ENCODE results near the gene HYDIN.
"Not testable (repeated sequence)": the region's sequence is repeated elsewhere in the genome, so short reads cannot be mapped to it uniquely, and the experiment has no call there.

The HYDIN gene

DNA sequence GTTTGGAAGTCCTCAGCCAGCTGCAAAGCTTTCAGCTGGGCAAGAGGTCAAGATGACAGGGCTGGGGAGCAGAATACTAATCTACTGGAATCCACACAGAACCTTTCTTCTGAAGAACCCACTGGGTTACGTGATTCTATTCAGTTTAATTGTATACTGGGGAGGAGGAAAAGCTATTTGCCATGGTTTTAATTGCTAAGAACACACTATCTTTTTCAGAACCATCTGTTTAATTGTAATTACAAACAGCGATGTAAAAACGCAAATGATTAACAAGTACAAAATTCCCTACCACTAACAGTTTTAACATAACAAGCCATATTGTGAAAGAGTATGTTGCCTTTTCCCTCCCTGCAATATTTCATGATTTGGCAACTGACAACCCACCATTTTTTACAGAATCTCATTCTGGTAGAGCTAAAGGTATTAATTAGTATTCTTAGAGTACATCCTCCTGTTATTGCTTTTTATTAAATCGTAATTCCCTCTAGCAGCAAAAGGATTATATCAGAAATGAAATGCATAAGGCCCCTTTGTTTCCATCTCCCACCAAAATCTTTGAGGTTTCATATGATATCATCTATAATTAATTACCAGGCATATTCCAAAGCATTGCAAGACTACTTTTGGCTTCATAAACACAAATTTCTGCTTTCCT lies 12.1 kb downstream of the HYDIN start:
- no peak for DNase-seq

DNA sequence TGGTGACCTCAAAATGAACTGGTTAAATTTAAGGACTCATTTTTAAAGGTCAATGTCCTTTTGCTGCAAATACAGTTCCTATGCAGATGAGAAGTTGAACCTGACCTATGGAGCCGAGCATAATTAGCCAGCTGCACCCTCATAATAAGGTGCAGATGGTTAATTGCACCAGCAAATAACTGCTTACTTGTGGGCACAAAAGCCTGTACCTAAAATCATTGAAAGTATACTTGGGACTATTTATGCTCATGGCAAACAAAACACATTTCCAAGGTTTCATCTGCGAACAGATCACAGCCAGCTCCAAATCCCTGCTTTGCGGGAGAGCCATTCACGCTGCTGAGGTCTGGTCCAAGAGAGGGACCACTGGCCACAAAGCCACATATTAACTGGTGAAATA lies 13.0 kb downstream of the HYDIN start:
- no peak for DNase-seq

DNA sequence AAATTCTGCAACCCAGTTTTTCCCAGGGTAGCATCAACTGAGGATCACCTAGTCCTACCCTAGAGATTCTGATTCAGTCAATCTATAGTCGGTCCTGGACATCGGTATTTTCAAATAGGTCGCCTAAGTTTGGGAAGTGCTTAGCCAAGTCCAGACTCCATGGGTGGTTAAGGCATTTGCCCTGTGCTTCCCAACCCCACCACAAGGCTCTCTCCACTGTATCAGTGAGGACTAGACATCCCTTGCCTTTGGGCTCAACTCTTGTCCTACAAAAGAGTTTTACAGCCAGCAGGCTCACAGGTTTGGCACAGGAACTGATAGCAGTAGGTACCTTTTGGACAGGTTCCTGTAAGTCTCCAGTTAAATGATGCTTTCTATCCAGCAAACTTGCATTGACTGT lies 13.8 kb downstream of the HYDIN start:
- DNase-seq: no peak

DNA sequence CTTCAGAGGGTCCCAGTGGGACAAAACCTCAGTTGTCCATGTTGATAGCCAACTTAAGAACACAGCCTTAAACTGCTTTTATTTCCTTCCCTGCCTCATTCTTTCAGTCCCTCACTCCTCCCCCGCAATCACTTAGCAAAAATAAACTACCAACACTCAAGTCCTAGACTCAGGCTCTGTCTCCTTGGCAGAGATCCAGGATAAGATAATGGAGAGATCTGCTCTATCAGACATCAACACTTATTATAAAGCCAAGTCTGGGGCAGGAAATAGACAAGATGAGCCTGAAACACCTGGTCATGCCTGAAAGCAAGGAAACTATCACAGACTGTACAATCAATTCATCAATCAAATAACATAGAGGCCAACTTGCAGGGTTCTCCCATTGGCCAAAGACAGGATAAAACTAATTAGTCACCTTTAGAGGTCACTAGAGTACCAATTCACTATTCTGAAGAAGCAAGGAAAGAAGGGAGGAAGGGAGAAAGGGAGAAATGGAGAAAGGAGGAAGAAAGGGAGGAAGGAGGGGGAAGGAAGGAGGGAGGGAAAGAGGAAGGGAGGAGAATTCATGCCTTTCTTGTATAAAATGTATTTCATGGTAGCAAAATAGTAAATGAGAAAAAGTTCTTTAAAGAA lies 15.7 kb downstream of the HYDIN start:
- DNase-seq: no peak

DNA sequence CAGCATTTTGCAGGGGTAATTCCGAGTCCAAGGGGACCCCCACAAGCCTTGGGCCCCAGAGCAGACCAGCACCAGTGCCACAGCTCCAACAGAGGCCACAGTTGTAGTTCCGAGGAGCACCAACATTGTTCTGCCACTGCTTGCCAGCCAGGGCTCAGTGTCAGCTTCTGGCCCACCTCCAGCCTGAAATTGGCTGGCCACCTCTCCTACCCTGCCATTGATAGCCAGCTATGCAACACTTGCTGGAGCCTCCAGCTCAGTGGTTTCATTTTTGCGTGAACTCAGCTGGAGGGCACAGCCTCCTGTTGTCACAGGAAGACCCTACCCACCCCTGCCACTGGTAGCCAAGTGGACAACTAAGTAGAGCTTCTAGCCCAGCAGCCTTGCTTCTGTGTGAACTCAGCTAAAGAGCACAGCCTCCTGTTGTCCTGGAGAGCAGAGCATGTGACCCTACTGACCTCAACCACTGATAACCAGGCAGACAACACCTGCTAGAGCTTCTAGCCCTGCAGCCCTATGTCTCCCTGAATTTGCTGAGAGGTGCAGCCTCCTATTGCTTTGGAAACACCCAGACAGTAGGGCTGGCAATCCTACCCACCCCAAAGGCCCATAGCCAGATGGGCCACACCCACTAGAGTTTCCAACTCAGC lies 24.9 kb downstream of the HYDIN start:
- no peak for DNase-seq

DNA sequence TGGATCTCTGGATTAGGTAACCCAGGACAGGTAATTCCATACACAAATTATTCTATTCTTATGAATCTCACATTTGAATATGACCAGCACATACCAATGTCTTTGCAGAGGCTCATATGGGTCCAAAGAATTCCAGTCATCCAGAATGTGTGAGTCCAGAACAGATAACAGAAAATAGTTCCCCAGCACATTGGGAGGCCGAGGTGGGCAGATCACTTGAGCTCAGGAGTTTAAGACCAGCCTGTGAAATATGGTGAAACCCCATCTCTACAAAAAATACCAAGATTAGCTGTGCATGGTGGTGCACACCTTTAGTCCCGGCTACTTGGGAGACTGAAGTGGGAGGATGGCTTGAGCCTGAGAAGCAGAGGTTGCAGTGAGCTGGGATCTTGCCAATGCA lies 26.9 kb downstream of the HYDIN start:
- no peak for DNase-seq

DNA sequence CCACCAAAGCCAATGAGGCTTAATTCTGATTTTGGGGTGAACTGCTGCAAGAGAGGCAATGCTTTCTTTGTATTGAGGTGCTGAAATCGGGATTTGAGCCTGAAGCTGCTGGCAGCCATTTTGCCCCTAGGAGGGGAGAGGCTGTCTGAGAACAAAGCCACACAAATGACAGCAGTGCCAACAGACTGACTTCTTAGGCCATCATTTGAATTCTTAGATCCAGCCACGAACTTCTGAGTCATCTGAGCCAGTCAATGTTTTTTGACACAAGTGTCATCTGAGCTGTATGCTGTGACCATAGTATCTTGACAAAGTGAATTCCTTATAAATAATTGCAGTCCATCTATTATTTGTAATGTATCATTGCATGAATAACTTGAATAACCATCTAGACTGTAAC lies 29.0 kb downstream of the HYDIN start:
- DNase-seq: no peak

DNA sequence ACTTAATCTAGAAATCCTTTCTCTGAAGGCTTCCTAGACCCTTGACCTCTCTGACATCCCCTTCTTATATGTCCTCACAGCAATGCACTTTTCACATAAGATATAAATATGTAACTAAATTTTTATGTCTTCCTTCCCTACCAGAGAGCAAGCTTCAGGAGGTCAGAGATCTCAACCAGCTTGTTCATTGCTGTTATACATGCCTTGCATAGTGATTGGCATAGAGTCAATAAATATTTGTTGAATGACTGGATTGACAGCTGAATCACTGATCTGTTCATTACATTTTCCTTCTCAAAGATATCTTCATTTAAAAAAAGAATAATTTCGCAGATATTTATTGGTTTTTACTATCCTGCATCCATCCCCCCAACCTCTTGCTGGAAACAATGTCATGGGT lies 29.5 kb downstream of the HYDIN start:
- DNase-seq: no peak

DNA sequence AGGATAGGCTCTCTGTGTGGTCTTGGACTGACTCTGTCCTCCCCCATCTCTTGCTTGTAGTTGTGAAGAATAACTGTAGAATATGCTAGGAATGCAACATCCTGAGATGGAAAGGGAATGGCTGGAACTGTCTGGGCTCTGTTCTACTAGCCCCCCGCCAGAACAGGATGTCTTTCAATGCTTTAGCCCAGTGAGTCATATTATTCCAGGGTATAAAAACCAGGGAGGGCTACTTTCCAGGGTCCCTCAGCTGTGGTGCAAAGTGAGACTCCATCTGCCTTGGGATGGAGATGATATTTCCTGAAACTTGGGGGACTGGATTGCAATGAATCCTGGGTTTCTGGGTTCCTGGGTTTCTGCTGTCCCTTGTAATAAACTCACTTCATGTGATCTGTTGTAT lies 32.1 kb downstream of the HYDIN start:
- DNase-seq: no peak

DNA sequence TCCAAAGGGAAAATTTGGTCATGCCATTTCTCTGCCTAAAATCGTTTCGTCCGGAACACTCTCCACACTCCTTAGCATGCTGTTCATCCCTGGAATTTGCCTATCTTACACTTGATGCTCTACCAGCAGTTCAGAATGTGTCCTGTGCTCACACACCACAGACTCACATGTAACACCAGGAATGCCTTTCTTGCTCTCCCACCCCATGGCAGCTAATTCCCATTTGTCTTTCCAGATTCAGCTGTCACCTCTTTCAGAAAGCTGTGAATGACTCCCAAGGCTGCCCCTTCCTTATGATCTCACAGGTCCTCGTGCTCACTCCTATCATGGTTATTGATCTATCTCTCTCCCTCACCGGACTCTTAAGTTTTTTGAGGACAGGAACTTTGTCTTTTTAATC lies 38.1 kb downstream of the HYDIN start:
- no peak for DNase-seq

DNA sequence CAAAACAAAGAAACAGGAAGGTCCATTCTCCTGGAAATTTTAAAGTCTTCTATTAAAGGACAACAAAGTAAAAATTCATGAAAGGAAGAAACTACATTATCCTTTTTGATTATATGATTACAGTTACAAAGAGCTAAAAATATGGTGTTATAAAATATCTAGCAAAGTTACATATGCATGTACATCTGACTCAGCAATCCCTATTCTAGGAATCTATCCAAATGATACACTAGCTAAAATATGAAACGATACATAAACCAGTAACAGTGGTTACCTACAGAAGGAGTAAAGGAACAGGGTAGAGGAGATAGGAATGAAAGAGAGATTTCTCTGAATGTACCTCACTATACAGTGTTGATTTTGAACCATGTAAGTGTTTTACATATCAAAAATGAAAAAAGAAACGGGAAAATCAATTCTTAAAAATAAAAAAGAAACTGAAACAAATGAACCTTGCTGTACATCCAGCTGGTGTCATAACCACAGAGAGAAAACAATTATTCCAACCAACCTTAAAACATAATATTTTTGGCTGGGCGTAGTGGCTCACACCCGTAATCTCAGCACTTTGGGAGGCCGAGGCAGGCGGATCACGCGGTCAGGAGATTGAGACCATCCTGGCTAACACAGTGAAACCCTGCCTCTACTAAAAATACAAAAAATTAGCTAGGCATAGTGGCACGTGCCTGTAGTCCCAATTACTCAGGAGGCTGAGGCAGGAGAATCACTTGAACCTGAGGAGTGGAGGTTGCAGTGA lies 41.4 kb downstream of the HYDIN start:
- no peak for DNase-seq

DNA sequence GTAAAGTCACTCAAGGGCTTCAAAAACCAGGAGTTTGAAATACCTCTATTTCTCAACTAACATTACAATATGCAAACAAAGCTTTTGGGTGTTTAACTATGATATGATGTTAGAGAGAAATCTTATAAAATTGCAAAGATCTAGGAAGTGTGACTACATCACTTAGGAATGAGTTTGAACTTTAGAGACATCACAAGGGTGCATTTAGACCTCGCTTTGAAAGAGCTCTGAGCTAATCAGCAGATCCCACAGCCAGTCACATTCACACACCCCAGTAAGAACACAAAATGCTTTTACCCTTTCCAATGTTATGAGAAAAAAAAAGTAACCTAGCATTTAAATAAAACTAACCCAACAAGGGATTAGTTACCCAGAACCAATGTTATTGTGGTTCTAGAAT lies 45.2 kb downstream of the HYDIN start:
- no peak for DNase-seq

DNA sequence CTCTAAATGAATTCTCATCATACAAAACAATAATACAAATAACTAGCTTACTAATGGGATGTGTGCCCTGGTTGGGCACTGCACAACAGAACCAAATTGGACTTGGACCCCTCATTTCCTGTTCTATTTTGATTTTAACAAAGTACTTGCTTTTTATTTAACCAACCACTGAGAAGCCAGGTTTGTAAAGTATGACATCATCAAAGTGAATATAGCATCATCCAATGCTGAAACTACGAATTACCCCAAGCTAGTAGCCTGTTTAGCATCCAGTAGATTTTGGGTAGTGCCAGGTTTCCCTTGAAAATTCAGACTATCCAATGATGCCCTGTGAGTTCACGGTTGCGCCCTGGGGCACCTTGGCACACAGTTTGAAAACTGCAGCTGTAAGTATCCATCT lies 51.0 kb downstream of the HYDIN start:
- no peak for DNase-seq

DNA sequence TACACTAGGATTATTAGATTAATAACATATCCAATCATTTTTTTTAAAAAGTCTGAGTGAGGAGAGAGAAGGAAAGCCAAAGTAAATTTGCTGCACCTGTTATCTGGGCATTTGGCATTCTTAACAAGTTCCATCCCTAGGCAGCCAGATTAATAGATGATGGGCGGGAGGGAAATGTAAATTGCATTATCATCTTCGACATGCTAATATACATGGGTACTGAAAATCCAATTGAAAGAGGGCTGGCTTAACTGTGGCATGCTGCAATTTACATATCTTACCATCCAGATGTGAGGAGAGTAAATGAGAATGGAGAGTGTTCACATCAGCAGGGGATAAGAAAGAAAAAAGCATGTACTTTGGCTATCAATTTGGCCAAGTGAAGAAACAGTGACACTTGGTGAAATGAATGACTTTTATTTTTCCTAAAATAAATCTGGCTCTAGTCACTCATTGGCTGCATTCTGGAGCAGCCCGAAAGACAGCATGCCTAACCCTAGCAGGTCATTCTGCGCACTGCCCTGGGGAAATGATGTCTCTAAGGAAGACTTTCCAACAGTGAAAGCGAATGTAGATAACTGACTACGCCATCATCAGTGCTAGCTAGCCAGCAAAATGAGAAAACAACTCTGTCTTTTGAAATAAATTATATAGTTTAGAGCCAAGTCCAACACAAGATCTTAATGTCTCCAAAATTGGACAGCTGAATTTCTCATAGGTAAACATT lies 57.9 kb downstream of the HYDIN start:
- no peak for DNase-seq

DNA sequence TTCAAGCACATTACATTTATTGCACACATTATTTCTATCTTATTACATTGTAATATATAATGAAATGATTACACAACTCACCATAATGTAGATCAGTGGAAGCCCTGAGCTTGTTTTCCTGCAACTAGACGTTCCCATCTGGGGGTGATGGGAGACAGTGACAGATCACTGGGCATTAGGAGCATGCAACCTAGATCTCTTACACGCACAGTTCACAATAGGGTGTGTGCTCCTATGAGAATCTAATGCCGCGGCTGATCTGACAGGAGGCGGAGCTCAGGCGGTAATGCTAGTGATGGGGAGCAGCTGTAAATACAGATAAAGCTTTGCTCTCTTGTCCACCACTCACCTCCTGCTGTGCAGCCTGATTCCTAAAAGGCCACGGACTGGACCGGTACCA lies 69.5 kb downstream of the HYDIN start:
- not testable (repeated sequence) for DNase-seq

DNA sequence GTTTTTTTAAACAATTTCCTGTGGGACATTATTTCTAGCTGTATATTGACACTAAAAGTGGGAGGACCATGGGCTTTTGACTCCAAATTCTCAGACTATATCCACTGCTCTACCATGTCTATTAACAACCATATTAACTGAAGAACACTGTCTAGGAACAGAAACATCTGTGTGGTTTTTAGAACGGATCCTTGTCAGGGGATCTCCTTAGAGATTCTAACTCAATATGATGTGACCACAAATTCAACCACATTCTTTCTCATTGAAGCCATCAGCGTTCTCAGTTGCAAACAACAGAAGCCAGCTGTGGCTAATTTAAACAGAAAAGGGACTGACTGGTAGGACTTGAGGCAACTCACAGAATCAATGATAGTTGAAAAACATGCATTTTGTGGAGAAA lies 73.2 kb downstream of the HYDIN start:
- not testable (repeated sequence) for DNase-seq

DNA sequence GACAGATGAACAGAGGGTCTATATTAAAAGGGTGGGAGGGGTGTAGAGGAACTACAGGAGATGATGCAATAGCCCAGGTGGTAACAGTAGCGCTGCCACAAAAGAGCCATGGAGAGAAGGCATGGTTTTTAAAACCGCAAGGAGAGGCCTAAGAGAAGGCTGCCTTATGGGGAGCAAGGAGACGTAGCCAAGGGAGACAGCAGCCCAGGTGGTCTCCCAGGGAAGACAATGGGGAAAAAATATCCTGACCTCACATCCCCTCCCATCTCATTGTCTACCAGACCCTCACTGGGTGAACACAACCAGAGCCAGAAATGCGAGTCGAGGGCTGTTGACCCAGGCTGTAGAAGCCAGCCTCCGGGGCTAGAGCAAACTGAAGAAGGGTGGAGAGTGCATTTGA lies 77.2 kb downstream of the HYDIN start:
- not testable (repeated sequence) for DNase-seq

DNA sequence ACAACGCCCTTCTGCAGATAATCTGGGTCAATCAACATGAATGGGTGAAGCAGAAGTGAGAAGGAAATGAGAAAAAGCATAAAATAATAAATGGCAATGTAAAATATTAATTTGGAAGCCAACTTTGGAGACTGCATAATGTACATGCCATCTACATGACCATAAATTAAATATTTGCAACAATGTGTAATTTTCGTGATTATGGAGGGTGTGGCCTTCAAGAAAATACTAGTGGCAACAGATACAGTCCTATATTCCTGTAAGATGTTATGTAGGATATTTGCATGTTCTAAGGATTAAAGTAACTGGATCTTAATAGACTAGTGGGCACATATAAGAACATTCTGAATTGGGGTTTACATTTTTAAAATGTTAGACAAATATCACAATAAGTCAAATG lies 78.9 kb downstream of the HYDIN start:
- DNase-seq: not testable (repeated sequence)

DNA sequence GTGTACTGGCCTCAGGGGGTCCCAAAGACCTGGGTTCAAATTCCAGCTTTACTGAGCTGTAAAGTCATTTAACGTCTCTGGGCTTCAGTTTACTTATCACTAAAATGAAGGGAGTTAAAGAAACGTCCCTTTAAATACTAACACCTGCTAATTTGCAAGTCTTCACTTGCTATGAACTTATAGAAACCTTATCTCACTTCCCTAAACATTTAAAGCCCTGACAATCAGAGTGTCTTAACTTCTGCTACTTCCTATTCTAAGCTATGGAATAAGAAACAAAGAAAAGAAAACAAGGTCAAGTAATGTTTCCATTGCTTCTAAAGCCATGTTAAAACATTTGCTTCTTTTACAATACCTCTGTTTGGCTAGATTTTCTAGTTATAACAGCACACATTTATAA lies 87.3 kb downstream of the HYDIN start:
- not testable (repeated sequence) for DNase-seq

DNA sequence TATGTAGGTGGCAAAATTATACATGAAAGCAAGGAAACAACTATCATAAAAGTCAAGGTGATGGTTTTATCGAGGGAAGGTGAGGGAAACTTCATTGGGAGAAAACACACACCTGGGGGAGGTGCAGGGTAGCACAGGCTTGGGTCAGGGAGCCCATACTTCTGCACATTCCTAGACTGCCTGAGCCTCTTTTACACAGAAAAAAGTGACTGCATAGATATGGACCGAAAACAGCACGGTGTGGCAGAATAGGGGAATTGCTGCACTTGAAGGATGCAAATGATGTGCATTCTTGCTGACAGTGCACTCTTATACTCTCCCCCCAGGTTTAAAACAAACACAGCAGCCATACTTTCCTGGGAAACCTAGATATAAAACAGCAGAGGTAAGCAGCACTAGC lies 120.0 kb downstream of the HYDIN start:
- DNase-seq: not testable (repeated sequence)

DNA sequence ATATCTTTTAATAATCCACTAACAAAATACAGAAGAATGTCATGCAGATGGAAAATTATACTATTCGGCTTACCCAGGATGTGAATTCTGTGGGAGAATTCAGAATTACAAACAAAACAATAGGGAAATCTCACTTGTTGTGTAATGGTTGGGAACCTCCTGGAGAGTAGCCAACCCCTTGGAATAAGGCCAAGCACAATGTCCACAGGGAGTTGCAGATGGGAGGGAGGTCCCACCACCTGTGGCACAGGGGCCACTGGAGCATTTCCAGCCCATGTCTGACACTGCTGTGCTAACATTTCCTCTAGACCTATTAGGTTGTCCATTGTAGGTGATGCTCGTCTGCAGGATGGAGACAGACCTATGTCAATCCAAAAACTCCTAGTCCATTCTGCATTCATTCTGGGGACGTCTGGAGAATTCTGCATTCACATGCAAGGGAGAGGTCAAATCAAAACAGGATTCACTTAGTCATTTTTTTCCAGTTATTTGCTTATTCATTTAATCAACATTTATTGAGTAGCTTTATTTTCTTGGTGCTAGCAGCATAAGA lies 120.8 kb downstream of the HYDIN start:
- not testable (repeated sequence) for DNase-seq

DNA sequence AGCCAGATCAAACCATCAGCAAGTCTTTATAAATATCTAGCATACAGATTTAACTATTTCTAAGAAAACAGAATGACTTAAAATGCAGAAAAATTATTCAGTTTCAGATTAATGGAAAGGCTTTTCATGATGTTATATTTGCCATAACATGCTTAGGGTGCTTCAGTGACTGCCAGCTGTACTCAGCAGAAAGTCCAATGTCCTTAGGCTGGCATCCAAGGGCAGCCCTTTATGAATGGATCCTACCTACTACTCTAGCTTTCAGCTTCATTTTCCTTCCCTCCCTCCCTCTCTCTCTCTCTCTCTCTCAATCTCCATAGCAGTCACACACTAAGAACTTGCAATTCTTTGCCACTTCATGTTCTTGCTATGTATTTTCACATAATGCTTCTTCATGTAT lies 124.6 kb downstream of the HYDIN start:
- not testable (repeated sequence) for DNase-seq

DNA sequence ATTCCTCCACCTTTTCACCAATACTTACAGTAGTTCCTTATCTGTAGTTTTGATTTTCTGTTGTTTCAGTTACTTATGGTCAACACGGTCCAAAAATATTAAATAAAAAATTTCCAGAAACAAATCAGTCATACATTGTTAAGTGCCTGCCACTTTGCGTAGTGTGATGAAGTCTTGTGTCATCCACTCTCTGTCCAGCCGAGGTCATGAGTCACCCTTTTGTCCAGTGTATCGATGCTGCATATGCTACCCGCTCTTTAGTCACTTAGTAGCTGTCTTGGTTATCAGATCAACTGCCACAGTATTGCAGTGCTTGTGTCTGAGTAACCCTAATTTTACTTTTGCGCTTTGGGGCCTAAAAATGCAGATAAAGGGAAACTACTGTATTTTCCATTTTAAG lies 146.9 kb downstream of the HYDIN start:
- DNase-seq: not testable (repeated sequence)

All from activated naive CD4-positive, alpha-beta T cell (primary cell).